H9 (cell line): ENCODE data around the gene FRS3. TPM values are rescaled to one million over a fixed set of nuclear protein-coding genes. Genes with fewer than 3 reads are reported as not detected.
A peak's percentile ranks its signal among the peaks of the same experiment; 100 is the strongest.

Experiments used
- DNase-seq: peaks from one replicate; pipeline ENCODE4 v3.0.0-alpha.2; 2017
- H2AFZ ChIP-seq: one replicate; pipeline ENCODE4 v1.6.1; 2013; ENCODE audit warnings: mild to moderate bottlenecking, low read length, control low read depth, moderate library complexity
- H2AK5ac ChIP-seq: 2 replicates; pipeline ENCODE4 v1.6.1; 2013; ENCODE audit warnings: low read length, control low read depth, mixed read lengths; ENCODE audit not compliant: insufficient read length
- H2BK120ac ChIP-seq: one replicate; pipeline ENCODE4 v1.6.1; 2013; ENCODE audit warnings: low read depth, mild to moderate bottlenecking, low read length, control low read depth, inconsistent platforms; ENCODE audit not compliant: poor library complexity, severe bottlenecking
- H2BK12ac ChIP-seq: 2 replicates; pipeline ENCODE4 v1.6.1; 2013; ENCODE audit warnings: low read length, control low read depth, mixed read lengths, low read depth; ENCODE audit not compliant: insufficient read length
- H2BK15ac ChIP-seq: 2 replicates; pipeline ENCODE4 v1.6.1; 2013; ENCODE audit warnings: low read depth, low read length, control low read depth
- H2BK20ac ChIP-seq: one replicate; pipeline ENCODE4 v1.6.1; 2013; ENCODE audit warnings: low read depth, mild to moderate bottlenecking, low read length, control low read depth, inconsistent platforms; ENCODE audit not compliant: poor library complexity, severe bottlenecking
- H2BK5ac ChIP-seq: 2 replicates; pipeline ENCODE4 v1.6.1; 2013; ENCODE audit warnings: low read length, control low read depth, mixed read lengths; ENCODE audit not compliant: insufficient read length
- H3K14ac ChIP-seq: 2 replicates; pipeline ENCODE4 v1.6.1; 2013; ENCODE audit warnings: low read length, control low read depth; ENCODE audit not compliant: insufficient read depth
- H3K18ac ChIP-seq: 2 replicates; pipeline ENCODE4 v1.6.1; 2013; ENCODE audit warnings: low read depth, mild to moderate bottlenecking, mixed read lengths, low read length, control low read depth; ENCODE audit not compliant: insufficient read length
- H3K23ac ChIP-seq: 2 replicates; pipeline ENCODE4 v1.6.1; 2013; ENCODE audit warnings: low read length, control low read depth, mixed read lengths, low read depth; ENCODE audit not compliant: insufficient read length
- H3K23me2 ChIP-seq: 2 replicates; pipeline ENCODE4 v1.6.1; 2013; ENCODE audit warnings: low read depth, mild to moderate bottlenecking, mixed read lengths, low read length, control low read depth; ENCODE audit not compliant: insufficient read length, poor library complexity, severe bottlenecking
- H3K27ac ChIP-seq: 2 replicates; pipeline ENCODE4 v1.5.1; 2013; ENCODE audit warnings: low read length, control low read depth, mixed read lengths, low read depth; ENCODE audit not compliant: insufficient read length
- H3K27me3 ChIP-seq: 2 replicates; pipeline ENCODE4 v1.6.1; 2013; ENCODE audit warnings: low read length, control low read depth, inconsistent platforms; ENCODE audit not compliant: insufficient read depth
- H3K4ac ChIP-seq: 2 replicates; pipeline ENCODE4 v1.6.1; 2013; ENCODE audit warnings: low read depth, mild to moderate bottlenecking, control low read depth, inconsistent platforms, low read length, moderate library complexity
- H3K4me1 ChIP-seq: 2 replicates; pipeline ENCODE4 v1.6.1; 2013; ENCODE audit warnings: low read length, control low read depth, inconsistent platforms; ENCODE audit not compliant: insufficient read depth
- H3K4me2 ChIP-seq: 2 replicates; pipeline ENCODE4 v1.6.1; 2013; ENCODE audit warnings: low read length, control low read depth, mixed read lengths; ENCODE audit not compliant: insufficient read length, insufficient read depth
- H3K56ac ChIP-seq: 2 replicates; pipeline ENCODE4 v1.6.1; 2013; ENCODE audit warnings: low read depth, mild to moderate bottlenecking, mixed read lengths, low read length, control low read depth; ENCODE audit not compliant: insufficient read length
- H3K79me1 ChIP-seq: 2 replicates; pipeline ENCODE4 v1.6.1; 2013; ENCODE audit warnings: low read depth, mild to moderate bottlenecking, moderate library complexity, low read length, control low read depth, inconsistent platforms; ENCODE audit not compliant: insufficient read depth, poor library complexity, severe bottlenecking
- H3K79me2 ChIP-seq: 2 replicates; pipeline ENCODE4 v1.6.1; 2013; ENCODE audit warnings: low read length, control low read depth, inconsistent platforms; ENCODE audit not compliant: insufficient read depth
- H3K9ac ChIP-seq: 2 replicates; pipeline ENCODE4 v1.6.1; 2013; ENCODE audit warnings: low read length, control low read depth, mixed read lengths; ENCODE audit not compliant: insufficient read length; ENCODE audit errors: extremely low read depth
- H3K9me3 ChIP-seq: one replicate; pipeline ENCODE4 v1.6.1; 2013; ENCODE audit warnings: low read depth, low read length, inconsistent platforms; ENCODE audit not compliant: control insufficient read depth
- H3T11ph ChIP-seq: one replicate; pipeline ENCODE4 v1.6.1; 2013; ENCODE audit warnings: mild to moderate bottlenecking, low read length, control low read depth, inconsistent platforms
- H4K20me1 ChIP-seq: one replicate; pipeline ENCODE4 v1.6.1; 2013; ENCODE audit not compliant: control insufficient read depth, insufficient read length, insufficient read depth
- H4K5ac ChIP-seq: 2 replicates; pipeline ENCODE4 v1.6.1; 2013; ENCODE audit warnings: low read depth, mild to moderate bottlenecking, mixed read lengths, low read length, control low read depth; ENCODE audit not compliant: insufficient read length
- H4K8ac ChIP-seq: replicated peaks from 2 replicates; pipeline ENCODE4 v1.6.1; 2013; ENCODE audit warnings: low read length, control low read depth, mixed read lengths, low read depth; ENCODE audit not compliant: insufficient read length
- H4K91ac ChIP-seq: 2 replicates; pipeline ENCODE4 v1.6.1; 2013; ENCODE audit warnings: low read depth, mild to moderate bottlenecking, moderate library complexity, mixed read lengths, low read length, control low read depth; ENCODE audit not compliant: insufficient read length
- H3K27ac Mint-ChIP-seq, 3 experiments: 2 replicates in 2 of 3; 3 replicates in 1 of 3; pipeline ENCODE4 v1.8.0; 2020 to 2021; ENCODE audit warnings: mixed read lengths in 3 of 3, mild to moderate bottlenecking in 1 of 3, moderate library complexity in 1 of 3
- H3K27me3 Mint-ChIP-seq: 2 replicates; pipeline ENCODE4 v1.8.0; 2021; ENCODE audit warnings: low read depth, mild to moderate bottlenecking, moderate library complexity, mixed read lengths
- H3K36me3 Mint-ChIP-seq, 3 experiments: 2 replicates in 2 of 3; 3 replicates in 1 of 3; pipeline ENCODE4 v1.8.0; 2020 to 2021; ENCODE audit warnings: low read depth in 3 of 3, mixed read lengths in 3 of 3; ENCODE audit not compliant: insufficient read depth in 1 of 3
- H3K4me1 Mint-ChIP-seq, 2 experiments: 2 replicates each; pipeline ENCODE4 v1.8.0; 2020; ENCODE audit warnings: mixed read lengths in 2 of 2
- H3K4me3 Mint-ChIP-seq, 2 experiments: 2 replicates in 1 of 2; 3 replicates in 1 of 2; pipeline ENCODE4 v1.8.0; 2020 to 2021; ENCODE audit warnings: mild to moderate bottlenecking in 2 of 2, mixed read lengths in 2 of 2, moderate library complexity in 1 of 2
- H3K9me3 Mint-ChIP-seq, 2 experiments: 2 replicates in 1 of 2; 3 replicates in 1 of 2; pipeline ENCODE4 v1.8.0; 2020; ENCODE audit warnings: mild to moderate bottlenecking in 2 of 2, mixed read lengths in 2 of 2, moderate library complexity in 1 of 2
- CTCF ChIP-seq: fragments of 200-600 bp; sonication (generic); conservative IDR thresholded peaks from 3 replicates; pipeline ENCODE4 v1.8.0; 2021; ENCODE audit warnings: antibody characterized with exemption, mild to moderate bottlenecking
- WGBS: extraction: QIAGEN DNeasy Blood & Tissue Kit; methylation state at CpG from one replicate; pipeline ENCODE4 v1.1.7; 2013; ENCODE audit warnings: missing lambda C conversion rate, low lambda C conversion rate, mixed read lengths; ENCODE audit not compliant: insufficient read length; ENCODE audit errors: extremely low coverage; 5-methylcytosine and 5-hydroxymethylcytosine counted together
- total RNA-seq: library from RNA; stranded (reverse); gene quantifications from 2 replicates; pipeline ENCODE4 v1.2.1, GENCODE V29; 2021

Gene FRS3
- total RNA-seq, 1 experiment from 2014 or later: 4.8 TPM

GRCh38 chr6:41759106-41759904 is 20.4 kb downstream of the FRS3 start:
- no peak overlapping the region for H2BK12ac ChIP-seq
- Mint-ChIP-seq H3K36me3 (no peaks in the 10 kb centered on the region; a peak in 1 of 7 replicates), H3K4me3 (no peak overlapping the region), H3K4me1 (peaks cover 5% of the 10 kb centered on the region in 2 experiments; a peak in 2 of 4 replicates), H3K9me3 (no peaks in the 10 kb centered on the region; a peak in 1 of 5 replicates), H3K27me3 (peaks cover 15% of the 10 kb centered on the region), H3K27ac (peak overlapping the region in 1 of 3 experiments; percentile 31; a peak in 1 of 7 replicates)
- H4K91ac ChIP-seq: no peak overlapping the region
- H3K9ac ChIP-seq: no peak overlapping the region
- no peak overlapping the region for H3K56ac ChIP-seq
- no peak overlapping the region; the same call in 1 of the 2 replicates for H3K14ac ChIP-seq
- H2BK20ac ChIP-seq: no peak overlapping the region
- no peak overlapping the region for H4K8ac ChIP-seq
- H3K4ac ChIP-seq: no peak overlapping the region
- DNase-seq: no peak
- no peak overlapping the region for H2AFZ ChIP-seq
- H3K79me1 ChIP-seq: no peaks in the 10 kb centered on the region
- no peak for TF ChIP-seq CTCF
- H2BK5ac ChIP-seq: no peak overlapping the region
- H3K79me2 ChIP-seq: no peaks in the 10 kb centered on the region
- no peak overlapping the region for H2BK15ac ChIP-seq
- no peak overlapping the region for H4K5ac ChIP-seq
- H3K9me3 ChIP-seq: no peaks in the 10 kb centered on the region
- H3K23ac ChIP-seq: no peak overlapping the region
- no peaks in the 10 kb centered on the region for H3K27me3 ChIP-seq
- WGBS: no CpG with 5 or more reads among the region's 13 CpGs
- H3K18ac ChIP-seq: no peak overlapping the region
- no peak overlapping the region for H3T11ph ChIP-seq
- no peaks in the 10 kb centered on the region for H3K23me2 ChIP-seq
- no peak overlapping the region for H2BK120ac ChIP-seq
- no peaks in the 10 kb centered on the region for H3K4me1 ChIP-seq
- H2AK5ac ChIP-seq: no peak overlapping the region
- no peak overlapping the region for H3K27ac ChIP-seq
- no peaks in the 10 kb centered on the region for H4K20me1 ChIP-seq
- no peak overlapping the region for H3K4me2 ChIP-seq
